HG02610 (cell line): ENCODE data around the gene TSPAN18.

Experiments used
- ATAC-seq: cut with Tn5 transposase; IDR thresholded peaks from one replicate; pipeline ENCODE4 v1.9.1; 2021; ENCODE audit warnings: mild to moderate bottlenecking, moderate library complexity; ENCODE audit not compliant: unreplicated experiment

The TSPAN18 gene

DNA sequence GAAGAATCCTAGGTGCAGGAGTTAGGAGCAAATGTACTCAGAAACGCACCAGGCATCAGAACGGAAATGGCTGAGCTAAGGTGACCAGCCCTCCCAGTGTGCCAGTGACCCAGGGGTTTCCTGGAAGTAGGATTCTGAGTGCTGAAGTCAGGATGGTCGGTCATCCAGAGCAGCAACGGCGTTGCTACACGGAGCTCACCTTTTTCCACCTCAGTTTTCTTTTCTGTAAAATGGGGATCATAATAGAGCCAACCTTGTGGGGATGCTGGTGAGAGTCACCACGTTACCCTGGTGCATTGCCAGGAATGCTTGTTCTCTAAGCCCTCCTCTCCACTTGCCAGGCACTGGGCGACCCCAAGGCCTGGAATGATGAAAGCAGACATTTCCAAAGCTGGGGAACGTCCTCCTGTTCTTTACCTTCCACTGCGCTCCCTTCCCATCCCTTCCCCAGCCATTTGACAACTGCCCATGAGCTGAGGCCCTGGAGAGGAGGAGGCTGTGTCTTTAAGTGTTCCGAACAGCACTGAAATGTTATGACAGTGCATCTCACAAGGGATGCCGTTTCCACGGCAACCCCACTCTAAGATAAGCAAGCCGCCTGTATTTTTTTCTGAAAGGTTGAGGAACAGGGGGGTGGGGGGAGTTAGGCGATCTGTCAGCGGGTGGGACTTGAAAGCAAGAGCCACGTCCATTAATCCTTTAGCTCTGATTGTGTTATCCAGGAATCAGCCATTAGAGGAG lies 66.8 kb downstream of the TSPAN18 start:
- ATAC-seq: no peak

DNA sequence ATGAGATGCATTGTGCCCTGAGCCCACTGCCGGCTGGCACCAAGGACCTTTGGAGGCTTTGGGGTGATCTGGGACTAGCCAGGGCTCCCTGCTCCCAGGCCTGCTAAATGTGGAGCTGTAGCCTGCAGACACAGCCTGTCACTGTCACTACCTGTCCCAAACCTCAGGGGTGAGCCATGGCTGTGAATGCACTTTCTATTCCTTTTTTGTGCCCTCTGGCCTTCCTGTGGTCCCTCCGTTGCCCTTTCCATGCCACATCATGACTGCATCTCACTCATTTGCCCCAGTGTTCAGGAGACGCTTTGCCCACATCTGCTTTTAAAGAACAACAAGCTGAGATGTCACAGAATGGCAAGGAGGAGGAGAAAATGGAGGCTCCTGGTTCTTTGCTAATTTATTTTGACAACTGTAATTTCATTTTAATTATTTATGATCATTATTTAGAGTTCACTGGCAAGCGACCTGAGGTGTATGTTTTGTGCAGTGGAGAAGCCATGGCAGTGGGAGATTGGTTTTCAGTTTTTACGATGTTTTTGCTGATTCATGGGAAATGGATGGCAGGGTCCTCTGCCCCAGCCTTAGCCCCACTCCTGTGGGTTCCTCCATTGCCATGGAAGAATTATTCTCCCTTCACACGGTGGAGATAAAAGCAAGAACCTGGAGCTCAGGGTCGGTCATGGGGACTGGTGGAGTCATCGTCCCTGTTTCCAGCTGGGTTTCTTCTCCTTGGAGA lies 69.2 kb downstream of the TSPAN18 start:
- ATAC-seq: no peak

DNA sequence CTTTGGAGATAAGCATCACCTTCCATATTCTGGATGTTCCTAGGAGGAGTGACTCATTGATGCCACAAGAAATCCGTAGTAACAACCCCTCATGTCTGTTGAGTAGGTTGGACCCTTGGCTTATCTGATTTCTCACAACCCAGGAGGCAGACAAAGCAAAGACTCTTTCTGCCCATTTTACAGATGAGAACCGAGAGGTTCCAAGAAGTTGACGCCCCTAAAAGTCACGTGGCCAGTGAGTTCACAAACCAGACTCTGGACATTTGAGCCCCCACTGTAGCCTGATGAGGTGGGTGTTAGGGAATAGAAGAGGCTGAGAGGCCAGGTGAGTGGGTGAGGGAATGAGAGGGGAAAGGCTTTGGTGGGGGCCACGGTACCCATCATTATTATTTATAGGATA lies 70.3 kb downstream of the TSPAN18 start:
- ATAC-seq: no peak

DNA sequence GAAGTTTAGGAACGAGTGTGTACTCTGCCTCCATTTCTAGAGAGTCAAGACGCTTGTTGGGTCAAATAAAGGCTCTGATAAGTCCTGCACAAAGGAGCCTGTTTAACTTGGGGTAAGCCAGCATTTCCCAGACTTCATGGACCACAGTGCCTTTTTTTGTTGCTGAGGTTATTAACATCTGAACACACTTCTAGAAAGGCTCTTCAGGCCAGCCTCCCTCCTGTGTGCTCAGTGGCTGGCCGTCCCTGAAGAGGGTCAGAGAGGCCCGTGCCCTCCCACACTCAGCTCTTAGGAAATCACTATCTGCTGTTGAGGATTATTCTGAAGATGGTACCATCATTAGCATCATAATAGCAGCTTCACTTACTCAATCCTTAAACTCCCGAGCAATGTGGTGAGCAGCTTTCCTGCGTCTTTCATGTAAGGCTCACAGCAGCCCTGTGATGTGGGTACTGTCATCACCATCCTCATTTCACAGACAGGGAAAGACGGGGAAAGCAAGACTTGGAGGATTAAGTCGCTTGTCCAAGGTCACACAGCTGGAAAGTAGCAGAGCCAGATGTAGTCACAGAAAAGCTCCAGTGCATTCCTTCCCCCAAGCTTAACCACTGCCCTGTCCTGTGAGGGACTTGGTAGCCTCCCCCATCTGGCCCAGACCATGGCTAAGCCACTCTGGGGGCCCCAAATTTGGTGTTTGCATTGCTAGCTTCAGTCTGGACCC lies 71.3 kb downstream of the TSPAN18 start:
- ATAC-seq: no peak

DNA sequence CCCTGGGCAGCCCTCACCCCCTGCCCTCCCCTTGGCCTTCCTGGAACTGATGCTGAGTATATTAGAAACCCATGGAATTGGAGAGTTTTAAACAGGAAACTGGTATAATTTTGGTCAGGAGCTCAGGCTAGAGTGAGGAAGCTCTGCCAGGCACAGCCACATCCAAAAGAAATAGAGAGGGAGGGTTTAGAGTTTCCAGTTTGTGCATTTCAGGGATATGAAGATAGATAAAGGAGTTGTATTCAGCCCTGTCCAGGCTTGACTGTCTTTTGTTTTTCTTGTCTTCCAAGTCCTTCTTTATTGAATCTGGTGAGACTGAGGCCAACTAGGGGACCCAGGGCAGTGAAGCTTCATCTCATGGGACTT lies 71.8 kb downstream of the TSPAN18 start:
- ATAC-seq: no peak

DNA sequence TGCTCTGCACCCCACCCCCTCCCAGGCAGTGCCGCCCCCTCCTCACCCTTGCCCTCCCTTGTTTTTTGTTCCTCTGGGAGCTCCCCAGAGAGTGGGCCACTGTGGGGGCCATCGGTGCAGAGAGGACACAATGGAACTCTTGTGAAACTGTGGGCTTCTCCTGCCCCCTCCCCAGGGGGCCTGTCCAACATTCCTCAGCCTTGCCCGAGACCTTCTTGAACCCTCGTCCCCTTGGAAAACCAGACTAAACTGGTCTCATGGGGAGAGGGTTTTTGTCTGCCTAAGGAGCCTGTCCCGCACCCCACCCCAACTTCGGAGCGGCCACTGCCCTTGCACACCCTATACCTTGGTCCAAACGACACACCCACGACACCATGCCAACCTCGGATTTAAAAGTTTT lies 72.2 kb downstream of the TSPAN18 start:
- no peak for ATAC-seq

DNA sequence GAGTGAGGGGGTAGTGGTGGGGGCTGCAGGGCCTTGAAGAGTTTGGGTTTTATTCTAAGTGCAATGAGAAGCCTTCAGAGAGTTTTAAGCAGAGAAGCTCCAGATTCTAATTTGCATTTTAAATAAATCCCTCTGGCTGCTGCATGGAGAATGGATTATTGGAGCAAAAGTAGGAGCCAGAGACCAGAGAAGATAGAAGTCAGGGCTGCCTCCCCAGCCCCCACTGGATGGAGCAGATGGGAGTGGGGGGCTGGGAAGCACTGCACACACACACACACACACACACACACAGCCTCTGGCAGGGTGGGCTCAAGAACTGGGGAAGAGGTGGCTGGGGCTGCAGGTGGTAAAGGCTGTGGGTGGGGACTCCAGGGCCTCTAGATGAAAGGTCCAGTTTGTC lies 75.6 kb downstream of the TSPAN18 start:
- ATAC-seq: no peak

DNA sequence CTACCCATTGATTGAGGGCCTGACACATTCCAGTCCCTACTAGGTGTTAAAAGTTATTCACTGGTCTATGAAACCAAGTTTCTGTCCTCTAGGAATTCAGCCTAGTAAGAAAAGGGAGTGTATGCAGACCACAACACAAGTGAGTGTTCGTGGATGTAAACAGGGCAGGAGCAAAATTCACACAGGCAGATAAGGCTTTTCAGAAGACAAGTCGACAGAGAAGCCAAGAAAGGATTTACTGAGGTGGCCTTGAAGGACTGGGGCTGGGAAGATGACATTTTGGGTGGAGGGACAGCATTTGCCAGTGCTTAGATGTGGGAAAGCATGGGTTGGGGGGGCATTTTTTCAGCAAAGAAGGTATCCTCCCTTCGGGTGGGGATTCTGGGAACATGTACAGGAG lies 76.2 kb downstream of the TSPAN18 start:
- no peak for ATAC-seq

DNA sequence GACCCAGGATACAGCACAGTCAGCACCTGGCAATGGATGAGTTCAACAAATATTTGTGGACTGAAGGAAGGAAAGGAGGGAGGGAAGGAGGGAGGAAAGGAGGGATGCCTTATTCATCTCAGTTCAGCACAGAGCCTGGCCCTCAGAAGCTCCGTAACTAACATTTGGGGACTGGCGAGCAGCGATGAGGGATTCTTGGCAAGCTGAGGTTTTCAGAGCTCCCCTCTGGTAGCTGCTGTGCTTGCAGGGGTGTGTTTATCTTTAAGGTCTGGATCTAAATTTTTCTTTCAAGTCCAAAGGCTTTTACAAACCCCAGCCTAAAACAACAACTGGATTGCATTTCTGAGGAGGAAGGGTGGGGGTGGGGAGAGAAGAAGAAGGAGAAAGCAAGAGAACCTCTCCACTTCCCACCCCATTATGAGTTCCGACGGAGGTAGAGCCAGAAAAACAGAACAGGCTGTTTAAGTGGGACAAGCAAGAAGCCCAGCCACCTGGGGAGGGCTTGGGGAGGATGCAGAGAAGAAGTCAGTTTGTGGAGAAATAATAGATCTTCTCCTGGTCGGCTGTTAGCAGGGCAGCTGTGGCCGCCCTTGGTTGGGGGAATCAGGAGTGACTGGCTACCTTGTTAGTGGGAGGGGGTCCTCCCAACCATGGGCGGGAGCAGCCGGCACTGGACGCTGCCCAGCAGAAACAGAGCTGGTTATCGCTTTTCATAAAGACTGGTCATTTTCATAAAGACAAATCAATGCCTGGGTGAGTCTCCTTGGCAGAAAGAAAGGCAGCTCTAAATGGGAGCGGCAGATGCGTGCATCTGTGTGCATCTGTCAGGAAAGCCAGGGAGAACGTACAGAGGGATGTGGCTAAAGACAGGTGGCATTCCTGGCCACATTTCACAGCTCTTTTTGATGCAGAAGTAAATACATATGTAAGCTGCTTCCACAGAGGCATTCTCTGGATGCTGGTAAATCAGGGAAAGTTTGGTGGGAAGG lies 78.0 kb downstream of the TSPAN18 start:
- ATAC-seq: no peak

DNA sequence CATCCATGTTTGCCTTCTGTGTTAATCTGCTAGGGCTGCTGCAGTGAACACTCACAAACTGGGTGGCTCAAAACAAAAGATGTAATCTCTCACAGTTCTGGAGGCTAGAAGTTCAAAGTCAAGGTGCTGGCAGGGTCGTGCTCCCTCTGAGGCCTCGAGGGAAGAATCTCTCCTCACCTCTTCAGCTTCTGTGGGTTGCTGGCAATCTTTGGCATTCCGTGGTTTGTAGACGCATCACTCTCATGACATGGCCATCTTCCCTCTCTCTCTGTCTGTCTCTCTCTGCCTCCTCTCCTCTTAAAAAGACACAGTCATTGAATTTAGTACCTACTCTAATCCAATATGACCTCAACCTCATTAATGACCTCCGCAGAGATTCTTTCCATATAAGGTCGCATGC lies 78.8 kb downstream of the TSPAN18 start:
- no peak for ATAC-seq

DNA sequence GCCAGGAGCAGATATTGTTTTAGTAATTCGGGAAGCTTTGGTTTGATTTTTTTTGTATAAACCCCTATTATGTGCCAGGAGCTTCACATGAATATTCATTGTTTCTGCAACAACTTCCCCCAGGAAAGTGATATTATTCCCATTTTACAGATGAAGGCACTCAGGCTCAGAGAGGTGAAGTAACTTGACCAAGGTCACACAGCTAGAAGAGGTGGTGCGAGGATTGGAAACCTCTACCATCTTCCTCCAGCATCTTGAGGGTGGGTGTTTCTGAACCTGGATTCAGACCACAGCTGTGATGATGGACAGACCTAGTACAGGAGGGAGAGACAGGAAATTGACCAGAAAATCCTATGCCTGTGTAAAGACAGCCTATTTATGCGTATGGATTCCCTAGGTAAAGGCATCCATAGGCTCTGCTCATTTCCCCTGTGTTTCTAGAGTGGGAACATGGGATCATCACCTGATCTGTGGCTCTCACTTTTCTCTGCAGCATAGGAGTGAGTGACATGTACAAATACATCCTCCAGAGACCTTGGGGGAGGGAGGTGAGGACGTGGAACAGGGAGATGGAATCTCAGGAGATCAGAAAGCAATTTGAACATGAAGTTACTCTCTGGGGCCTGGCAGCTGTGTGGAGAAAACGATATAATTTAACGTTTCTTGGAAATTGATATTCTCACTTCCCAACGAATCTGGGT lies 81.4 kb downstream of the TSPAN18 start:
- no peak for ATAC-seq

DNA sequence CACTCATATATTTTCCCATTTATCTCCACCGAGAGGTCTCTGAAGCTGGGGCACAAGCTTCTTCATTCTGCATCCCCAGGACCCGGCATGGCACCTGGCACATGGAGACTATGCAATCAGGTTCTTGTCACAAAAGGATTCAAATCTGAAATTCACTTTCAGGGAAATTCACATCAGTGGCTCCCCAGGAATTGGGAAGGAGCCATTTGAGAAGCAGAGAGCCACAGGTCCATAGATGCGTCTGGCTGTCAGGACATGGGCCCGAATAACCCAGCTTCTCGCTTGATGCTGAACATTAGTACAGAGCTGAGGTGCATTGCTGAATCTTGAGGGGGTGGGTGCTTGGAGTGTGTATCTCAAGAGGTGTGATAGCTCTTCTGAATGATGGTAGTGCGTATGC lies 82.5 kb downstream of the TSPAN18 start:
- ATAC-seq: no peak

DNA sequence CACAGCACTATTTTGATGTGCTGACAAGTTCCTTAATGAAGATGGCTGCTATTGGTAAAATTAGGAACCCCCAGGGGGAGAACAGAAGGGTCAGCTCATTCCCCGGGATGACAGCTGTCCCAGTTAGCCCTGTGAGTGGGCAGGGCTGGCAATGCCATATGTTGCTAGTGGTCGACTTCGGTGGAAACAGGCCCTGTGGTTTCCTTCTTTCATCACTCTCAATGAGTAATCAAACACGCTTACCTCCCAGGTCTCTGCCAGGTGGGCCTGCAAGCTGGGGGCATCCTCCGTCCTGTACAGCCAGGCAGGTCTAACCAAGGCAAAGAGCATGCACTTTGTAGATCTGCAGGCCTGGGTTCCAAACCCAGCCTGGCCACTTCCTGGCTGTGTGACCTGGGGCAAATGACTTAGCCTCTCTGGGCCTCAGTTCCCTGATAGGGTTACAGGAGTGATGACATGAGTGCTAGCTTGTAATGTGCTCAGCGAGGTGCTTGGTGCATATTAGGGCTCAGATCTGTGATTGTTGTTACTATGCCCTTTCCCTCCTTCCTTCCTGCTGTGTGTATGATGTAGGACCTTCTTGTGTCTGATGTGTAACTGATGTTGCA lies 85.2 kb downstream of the TSPAN18 start:
- ATAC-seq: no peak

DNA sequence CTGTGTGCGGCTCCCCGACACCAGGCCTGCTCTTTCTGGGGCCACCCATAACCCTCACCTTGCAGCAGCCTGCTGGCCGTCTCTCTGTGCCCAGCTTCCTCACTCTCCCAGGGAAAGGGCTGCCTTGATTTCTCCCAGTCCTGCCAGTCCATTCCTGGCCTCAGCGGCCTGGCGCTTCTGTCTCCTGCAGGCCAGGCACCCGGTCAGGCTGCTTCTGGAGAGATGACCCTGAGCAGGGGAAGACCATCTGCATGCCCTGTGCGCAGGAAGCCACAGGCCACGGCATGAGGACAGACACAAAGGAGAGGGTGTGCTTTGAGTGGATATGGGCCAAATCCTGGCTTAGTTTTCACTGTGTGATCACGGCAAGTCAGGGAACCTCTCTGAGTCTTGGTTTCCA lies 86.2 kb downstream of the TSPAN18 start:
- no peak for ATAC-seq

DNA sequence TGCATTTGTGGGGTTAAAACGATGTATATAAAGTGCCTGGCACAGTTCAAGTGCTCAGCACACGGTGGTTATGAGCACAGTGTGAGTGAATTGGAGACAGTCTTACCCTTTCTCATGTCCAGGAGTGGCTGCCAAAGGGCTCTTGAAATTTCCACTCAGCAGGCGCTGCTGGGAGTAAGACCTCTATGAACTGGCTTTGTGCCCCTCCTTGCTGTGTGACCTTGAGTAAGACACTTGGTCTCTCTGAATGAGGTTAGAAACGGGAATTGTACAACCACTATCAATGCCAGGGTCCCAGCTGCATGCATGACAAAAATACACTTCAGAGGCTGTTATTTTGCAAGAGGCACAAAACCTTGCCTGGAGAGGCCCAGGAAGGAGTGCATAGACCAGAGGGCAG lies 86.6 kb downstream of the TSPAN18 start:
- ATAC-seq: no peak

DNA sequence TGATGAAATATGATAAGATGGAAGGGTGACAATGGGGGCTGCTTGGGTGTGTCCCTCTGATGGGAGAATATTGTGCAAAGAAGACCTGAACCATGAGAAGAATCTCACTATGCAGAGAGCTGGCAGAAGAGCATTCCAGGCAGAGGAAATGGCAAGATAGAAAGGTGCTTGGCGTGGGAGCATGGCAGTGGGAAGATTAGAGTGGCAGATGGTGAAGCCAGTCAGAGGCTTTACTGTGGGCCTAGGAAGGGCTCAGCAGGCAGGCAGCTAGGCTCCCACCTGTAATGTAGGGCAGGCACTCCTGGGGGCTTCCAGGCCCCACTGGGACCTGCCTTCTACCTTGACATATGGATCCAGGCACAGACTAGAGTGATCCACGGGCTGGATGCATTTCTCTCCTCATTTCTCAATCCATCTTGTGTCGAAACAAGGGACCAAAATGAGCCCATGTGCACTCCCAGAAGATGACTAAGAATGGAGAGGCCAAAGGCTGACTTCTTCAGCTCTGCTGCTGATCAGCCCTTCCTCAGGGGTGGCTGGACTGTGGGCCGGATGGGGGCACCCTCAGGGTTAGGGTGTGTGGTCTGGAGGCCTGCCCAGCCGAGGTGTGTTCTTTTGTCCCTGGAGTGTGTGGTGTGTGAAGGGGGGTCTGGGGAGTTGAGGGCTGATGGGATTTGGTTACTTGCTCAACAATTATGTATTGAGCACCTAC lies 88.3 kb downstream of the TSPAN18 start:
- ATAC-seq: no peak

DNA sequence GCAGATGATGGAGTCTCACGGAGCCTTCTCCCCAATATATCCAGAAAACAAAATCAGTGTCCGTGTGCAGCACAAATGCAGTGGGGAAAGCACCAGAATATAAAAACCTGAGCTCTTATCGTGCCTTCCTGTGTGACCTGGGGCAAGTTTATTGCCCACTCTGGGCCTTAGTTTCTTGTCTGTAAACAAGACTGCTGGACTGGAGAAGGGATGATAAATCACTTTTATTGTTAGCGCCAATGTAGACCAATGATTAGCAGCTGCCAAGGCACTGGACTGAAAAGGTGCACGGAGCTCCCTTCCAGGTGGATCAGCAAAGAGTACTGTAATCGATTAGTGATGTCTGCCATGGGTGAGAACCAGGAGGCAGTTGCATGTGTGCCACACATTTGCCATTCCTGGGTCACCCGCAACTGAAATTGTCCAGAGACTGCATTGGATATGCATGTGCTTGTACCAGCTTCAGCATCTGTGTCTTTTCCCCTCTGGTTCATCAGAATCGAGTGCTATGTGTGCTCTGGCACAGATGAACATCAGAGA lies 89.2 kb downstream of the TSPAN18 start:
- no peak for ATAC-seq

DNA sequence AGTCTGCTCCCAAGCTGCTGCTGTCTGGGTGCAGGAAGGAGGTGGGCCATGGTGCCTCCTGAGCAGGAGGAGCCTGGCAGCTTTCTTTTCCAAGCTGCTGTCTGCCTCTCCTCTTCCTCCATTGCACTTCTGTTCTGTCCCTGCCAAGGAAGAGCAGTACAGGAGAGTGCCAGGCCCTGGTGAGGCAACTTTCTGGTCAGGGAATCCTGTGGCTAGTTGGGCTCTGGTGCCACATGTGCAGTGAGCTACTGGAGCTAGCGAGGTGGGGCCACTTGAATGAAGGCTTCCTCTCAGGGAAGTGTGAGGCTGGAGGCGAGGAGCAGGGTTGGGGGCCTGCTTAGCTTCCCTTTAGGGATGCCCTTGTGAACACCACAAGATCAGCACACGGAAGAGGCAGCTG lies 90.0 kb downstream of the TSPAN18 start:
- no peak for ATAC-seq
